Stimulated activated CD8-positive, alpha-beta memory T cell treated with anti-CD3 and anti-CD28 coated beads, Interleukin-2, amount 100 ng/mL, for 48 hours (primary cell): Measurements from ENCODE around the gene ARHGAP33.
"Not testable (repeated sequence)": the region's sequence is repeated elsewhere in the genome, so short reads cannot be mapped to it uniquely, and the experiment has no call there.

Source experiments
- DNase-seq, 2 donors: peaks; one replicate each; pipeline ENCODE4 v3.0.0-alpha.2; 2020; ENCODE audit warnings: low read depth in 2 of 2

The ARHGAP33 gene

GRCh38 chr19:35793381-35794165 lies 18.2 kb downstream of the ARHGAP33 start:
- DNase-seq, result no peak

GRCh38 chr19:35795564-35795963 lies 20.2 kb downstream of the ARHGAP33 start:
- not testable (repeated sequence) for DNase-seq

GRCh38 chr19:35796645-35797542 lies 21.5 kb downstream of the ARHGAP33 start:
- no peak for DNase-seq

GRCh38 chr19:35797663-35798062 lies 22.3 kb downstream of the ARHGAP33 start:
- peak in 1 of 2 donors; percentile 8 for DNase-seq

- no peak for DNase-seq
Observed at GRCh38 chr19:35801828-35802227, 26.5 kb downstream of the ARHGAP33 start.

GRCh38 chr19:35805526-35806102 lies 30.2 kb downstream of the ARHGAP33 start:
- no peak for DNase-seq

GRCh38 chr19:35806597-35806996 lies 31.2 kb downstream of the ARHGAP33 start:
- DNase-seq, result no peak

GRCh38 chr19:35807633-35808032 lies 32.3 kb downstream of the ARHGAP33 start:
- DNase-seq, result no peak

- DNase-seq, result no peak
Observed at GRCh38 chr19:35811317-35812219, 36.2 kb downstream of the ARHGAP33 start.

GRCh38 chr19:35812220-35813042 lies 37.1 kb downstream of the ARHGAP33 start, which contains the start of gene PRODH2:
Gene PRODH2, minus strand, starts transcription at chr19:35812845. Its CDS starts 40 bp downstream, at chr19:35812805.
- no peak for DNase-seq

GRCh38 chr19:35813043-35813890 lies 37.9 kb downstream of the ARHGAP33 start:
- DNase-seq, result no peak

- DNase-seq, result no peak
Observed at GRCh38 chr19:35816262-35816661, 40.9 kb downstream of the ARHGAP33 start.

GRCh38 chr19:35816846-35817245 lies 41.5 kb downstream of the ARHGAP33 start:
- DNase-seq, result no peak

- DNase-seq, result no peak
Observed at GRCh38 chr19:35818445-35818844, 43.1 kb downstream of the ARHGAP33 start.

GRCh38 chr19:35822579-35822978 lies 47.2 kb downstream of the ARHGAP33 start:
- no peak for DNase-seq

- no peak for DNase-seq
Observed at GRCh38 chr19:35824150-35824549, 48.8 kb downstream of the ARHGAP33 start.

- peak; percentile 23 to 36 for DNase-seq
Observed at GRCh38 chr19:35828692-35829301, 53.4 kb downstream of the ARHGAP33 start.

- no peak for DNase-seq
Observed at GRCh38 chr19:35830986-35831385, 55.6 kb downstream of the ARHGAP33 start.

GRCh38 chr19:35832054-35832453 lies 56.7 kb downstream of the ARHGAP33 start:
- no peak for DNase-seq
